PC-9 (cell line): ENCODE results near the gene MPC1. TPM values are rescaled to one million over a fixed set of nuclear protein-coding genes. Genes with fewer than 3 reads are reported as not detected.
"Not testable (repeated sequence)": the region's sequence is repeated elsewhere in the genome, so short reads cannot be mapped to it uniquely, and the experiment has no call there.

Source experiments
- BruUV-seq: library from RNA; stranded (reverse); fragments of 400-500 nt; replicated peaks from 2 replicates; lab custom pipeline; 2021; lab: Mats Ljungman, UMichigan
- CTCF ChIA-PET: fragments of 300-600 bp; sonication (Branson Sonifier 250); formaldehyde crosslinking; loops from one replicate; lab custom pipeline; 2022; ENCODE audit warnings: antibody characterized with exemption; lab: Charles Lee
- POLR2A ChIA-PET: fragments of 300-600 bp; sonication (Branson Sonifier 250); formaldehyde crosslinking; loops from one replicate; lab custom pipeline; 2022; ENCODE audit warnings: antibody characterized with exemption; ENCODE audit not compliant: unreplicated experiment; lab: Charles Lee
- DNase-seq, 2 experiments: peaks; one replicate each; pipeline versions ENCODE4 v3.0.0 to v3.0.0-alpha.2; 2015 to 2022; ENCODE audit warnings: mixed read lengths in 1 of 2
- H2AFZ ChIP-seq: fragments of 200-600 bp; sonication (generic); 2 replicates; pipeline ENCODE4 v1.8.1; 2017; ENCODE audit warnings: antibody characterized with exemption
- H3F3A ChIP-seq: fragments of 200-600 bp; sonication (generic); 2 replicates; pipeline ENCODE4 v1.8.1; 2017; ENCODE audit warnings: antibody characterized with exemption, mild to moderate bottlenecking, low read depth; ENCODE audit not compliant: insufficient read depth
- H3K27ac ChIP-seq: fragments of 200-600 bp; sonication (generic); 2 replicates; pipeline ENCODE4 v1.6.1; 2016; ENCODE audit warnings: mixed run types
- H3K27me3 ChIP-seq: fragments of 200-600 bp; sonication (generic); 2 replicates; pipeline ENCODE4 v1.6.1; 2016; ENCODE audit warnings: low read depth, mixed run types; ENCODE audit not compliant: insufficient read depth
- H3K36me3 ChIP-seq: fragments of 200-600 bp; sonication (generic); 2 replicates; pipeline ENCODE4 v1.6.1; 2016; ENCODE audit warnings: low read depth, mixed run types
- H3K4me1 ChIP-seq: fragments of 200-600 bp; sonication (generic); replicated peaks from 2 replicates; pipeline ENCODE4 v1.6.1; 2016; ENCODE audit warnings: mixed run types; ENCODE audit not compliant: insufficient read depth
- H3K4me2 ChIP-seq: fragments of 200-600 bp; sonication (generic); 2 replicates; pipeline ENCODE4 v1.6.1; 2017; ENCODE audit warnings: mixed run types
- H3K4me3 ChIP-seq: fragments of 200-600 bp; sonication (generic); 2 replicates; pipeline ENCODE4 v1.6.1; 2016; ENCODE audit warnings: mixed run types
- H3K79me2 ChIP-seq: fragments of 200-600 bp; sonication (generic); 2 replicates; pipeline ENCODE4 v1.6.1; 2017; ENCODE audit warnings: low read depth, mixed run types
- H3K9me2 ChIP-seq: fragments of 200-600 bp; sonication (generic); 2 replicates; pipeline ENCODE4 v1.8.1; 2017; ENCODE audit warnings: mild to moderate bottlenecking; ENCODE audit not compliant: insufficient read depth
- H3K9me3 ChIP-seq: fragments of 200-600 bp; sonication (generic); 2 replicates; pipeline ENCODE4 v1.8.1; 2016; ENCODE audit warnings: low read depth; ENCODE audit not compliant: insufficient read depth
- H4K20me1 ChIP-seq: fragments of 200-600 bp; sonication (generic); 2 replicates; pipeline ENCODE4 v1.8.1; 2017; ENCODE audit not compliant: insufficient read depth
- EZH2 ChIP-seq: fragments of 200-600 bp; sonication (generic); IDR thresholded peaks from 2 replicates; pipeline ENCODE4 v1.8.0; 2017; ENCODE audit warnings: antibody characterized with exemption, low read depth
- intact Hi-C: fragments of 100-400 bp; cut with micrococcal nuclease; formaldehyde crosslinking; loops from one replicate; pipeline ENCODE4 v1.10.0; 2022; ENCODE audit not compliant: unreplicated experiment
- total RNA-seq: library from RNA; stranded (reverse); gene quantifications from 2 replicates; pipeline ENCODE4 v1.2.3, GENCODE V29; 2021
- TF ChIP-seq, protein P1 (sequence below): fragments of 200-600 bp; sonication (generic); conservative IDR thresholded peaks from 2 replicates; pipeline ENCODE4 v1.6.1; 2017; ENCODE audit warnings: mixed run types, antibody characterized with exemption, mild to moderate bottlenecking, moderate library complexity

MPC1 gene
- total RNA-seq, 1 experiment from 2014 or later: 13.3 TPM

DNA sequence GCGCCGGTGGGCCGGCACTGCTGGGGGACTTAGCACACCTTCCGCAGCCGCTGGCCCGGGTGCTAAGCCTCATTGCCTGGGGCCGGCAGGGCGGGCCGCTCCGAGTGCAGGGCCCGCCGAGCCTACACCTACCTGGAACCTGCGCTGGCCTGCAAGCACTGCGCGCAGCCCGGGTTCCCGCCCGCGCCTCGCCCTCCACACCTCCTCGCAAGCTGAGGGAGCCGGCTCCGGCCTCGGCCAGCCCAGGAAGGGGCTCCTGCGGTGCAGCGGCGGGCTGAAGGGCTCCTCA, 10.7 kb upstream of the MPC1 start:
- Histone ChIP-seq H3K36me3 (no peaks in the 10 kb centered on the region), H3K4me1 (no peaks in the 10 kb centered on the region), H3F3A (no peaks in the 10 kb centered on the region), H3K9me3 (no peaks in the 10 kb centered on the region), H3K9me2 (no peaks in the 10 kb centered on the region), H4K20me1 (no peaks in the 10 kb centered on the region), H3K4me2 (no peak overlapping the region), H3K27me3 (peaks cover 11% of the 10 kb centered on the region; the same call in 1 of the 2 replicates), H3K4me3 (no peak overlapping the region), H3K79me2 (no peaks in the 10 kb centered on the region), H2AFZ (no peak overlapping the region), H3K27ac (no peak overlapping the region)
- POLR2A ChIA-PET: no interaction called here
- no peak for TF ChIP-seq EZH2
- TF ChIP-seq, protein P1, sequence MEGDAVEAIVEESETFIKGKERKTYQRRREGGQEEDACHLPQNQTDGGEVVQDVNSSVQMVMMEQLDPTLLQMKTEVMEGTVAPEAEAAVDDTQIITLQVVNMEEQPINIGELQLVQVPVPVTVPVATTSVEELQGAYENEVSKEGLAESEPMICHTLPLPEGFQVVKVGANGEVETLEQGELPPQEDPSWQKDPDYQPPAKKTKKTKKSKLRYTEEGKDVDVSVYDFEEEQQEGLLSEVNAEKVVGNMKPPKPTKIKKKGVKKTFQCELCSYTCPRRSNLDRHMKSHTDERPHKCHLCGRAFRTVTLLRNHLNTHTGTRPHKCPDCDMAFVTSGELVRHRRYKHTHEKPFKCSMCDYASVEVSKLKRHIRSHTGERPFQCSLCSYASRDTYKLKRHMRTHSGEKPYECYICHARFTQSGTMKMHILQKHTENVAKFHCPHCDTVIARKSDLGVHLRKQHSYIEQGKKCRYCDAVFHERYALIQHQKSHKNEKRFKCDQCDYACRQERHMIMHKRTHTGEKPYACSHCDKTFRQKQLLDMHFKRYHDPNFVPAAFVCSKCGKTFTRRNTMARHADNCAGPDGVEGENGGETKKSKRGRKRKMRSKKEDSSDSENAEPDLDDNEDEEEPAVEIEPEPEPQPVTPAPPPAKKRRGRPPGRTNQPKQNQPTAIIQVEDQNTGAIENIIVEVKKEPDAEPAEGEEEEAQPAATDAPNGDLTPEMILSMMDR: no peak
- DNase-seq: no peak
- BruUV-seq: no TSS peak
- CTCF ChIA-PET: interaction anchor here (0.6 kb wide), 1 partner anchor 51 kb away, joined by 3 read pairs; the partner anchor contains the start of gene SFT2D1
- intact Hi-C loops: no loop called here

DNA sequence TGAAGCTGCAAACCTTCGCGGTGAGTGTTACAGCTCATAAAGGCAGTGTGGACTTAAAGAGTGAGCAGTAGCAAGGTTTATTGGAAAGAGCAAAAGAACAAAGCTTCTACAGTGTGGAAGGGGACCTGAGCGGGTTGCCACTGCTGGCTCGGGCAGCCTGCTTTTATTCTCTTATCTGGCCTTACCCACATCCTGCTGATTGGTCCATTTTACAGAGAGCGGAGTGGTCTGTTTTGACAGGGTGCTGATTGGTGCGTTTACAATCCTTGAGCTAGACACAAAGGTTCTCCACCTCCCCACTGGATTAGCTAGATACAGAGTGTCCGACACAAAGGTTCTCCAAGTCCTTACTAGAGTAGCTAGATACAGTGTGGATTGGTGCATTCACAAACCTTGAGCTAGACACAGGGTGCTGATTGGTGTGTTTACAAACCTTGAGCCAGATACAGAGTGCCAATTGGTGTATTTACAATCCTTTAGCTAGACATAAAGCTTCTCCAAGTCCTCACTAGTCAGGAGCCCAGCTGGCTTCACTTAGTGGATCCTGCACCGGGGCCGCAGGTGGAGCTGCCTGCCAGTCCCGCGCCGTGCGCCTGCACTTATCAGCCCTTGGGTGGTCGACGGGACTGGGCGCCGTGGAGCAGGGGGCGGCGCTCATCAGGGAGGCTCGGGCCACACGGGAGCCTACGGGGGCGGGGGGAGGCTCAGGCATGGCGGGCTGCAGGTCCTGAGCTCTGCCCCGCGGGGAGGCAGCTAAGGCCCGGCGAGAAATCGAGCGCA, 10.2 kb upstream of the MPC1 start:
- not testable (repeated sequence) for BruUV-seq

DNA sequence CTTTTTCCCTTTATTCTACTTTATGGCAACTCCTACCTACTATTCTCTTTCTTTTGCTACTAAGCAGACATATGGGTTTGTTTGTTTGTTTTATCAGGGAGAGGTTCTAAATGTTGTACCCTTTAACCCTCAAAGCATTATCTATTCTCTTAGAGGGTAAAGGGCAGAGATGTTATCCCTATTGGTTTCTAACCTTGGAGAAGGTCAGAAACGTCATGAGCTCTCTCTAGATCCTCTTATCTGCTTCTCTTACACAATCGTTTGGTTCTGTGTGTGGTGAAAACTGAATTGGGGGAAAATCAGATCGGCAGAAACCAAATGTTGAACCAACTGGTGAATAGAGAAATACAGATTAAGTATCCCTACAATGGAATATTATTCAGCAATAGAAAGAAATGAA, 6.4 kb upstream of the MPC1 start:
- TF ChIP-seq, protein P1: no peak
- TF ChIP-seq EZH2: no peak
- Histone ChIP-seq H2AFZ (no peak overlapping the region), H4K20me1 (no peaks in the 10 kb centered on the region), H3K79me2 (no peaks in the 10 kb centered on the region), H3K4me2 (no peak overlapping the region), H3K4me1 (no peaks in the 10 kb centered on the region), H3K9me3 (no peaks in the 10 kb centered on the region), H3K36me3 (no peaks in the 10 kb centered on the region), H3K4me3 (no peak overlapping the region), H3K9me2 (no peaks in the 10 kb centered on the region), H3K27me3 (peaks cover 4% of the 10 kb centered on the region; the same call in 1 of the 2 replicates), H3F3A (peaks cover 7% of the 10 kb centered on the region), H3K27ac (no peak overlapping the region)
- intact Hi-C loops: no loop called here
- POLR2A ChIA-PET: no interaction called here
- no peak for DNase-seq
- CTCF ChIA-PET: no interaction called here
- BruUV-seq: no TSS peak

More for the DNA sequence above, 10.2 kb upstream of the MPC1 start:
- intact Hi-C loops, POLR2A ChIA-PET, H3K4me1 ChIP-seq, H3K4me2 ChIP-seq, H3K9me3 ChIP-seq, H3K27ac ChIP-seq, H3K4me3 ChIP-seq, H3K79me2 ChIP-seq, H2AFZ ChIP-seq, H3K9me2 ChIP-seq, H3F3A ChIP-seq, H4K20me1 ChIP-seq, H3K36me3 ChIP-seq, DNase-seq: not testable (repeated sequence)
- CTCF ChIA-PET: interaction anchor here (0.6 kb wide), 1 partner anchor 50 kb away, joined by 3 read pairs; the partner anchor contains the start of gene SFT2D1
- peaks cover 11% of the 10 kb centered on the region; the same call in 1 of the 2 replicates for H3K27me3 ChIP-seq
